PC-3 (cell line): ENCODE measurements around the gene TMEM158. TPM values are rescaled to one million over a fixed set of nuclear protein-coding genes. Genes with fewer than 3 reads are reported as not detected.

Source experiments
- ATAC-seq: fragments of 200-7000 bp; cut with Tn5 transposase; 2 replicates; pipeline ENCODE4 v1.9.1; 2020; ENCODE audit warnings: mild to moderate bottlenecking, moderate library complexity
- BruUV-seq: library from RNA; stranded (reverse); fragments of 400-500 nt; replicated peaks from 2 replicates; lab custom pipeline; 2021; lab: Mats Ljungman, UMichigan
- CTCF ChIA-PET: fragments of 300-600 bp; sonication (Branson Sonifier 250); formaldehyde crosslinking; loops from one replicate; lab custom pipeline; 2022; ENCODE audit warnings: antibody characterized with exemption; lab: Charles Lee
- POLR2A ChIA-PET: fragments of 300-600 bp; sonication (Branson Sonifier 250); formaldehyde crosslinking; loops from one replicate; lab custom pipeline; 2022; ENCODE audit warnings: antibody characterized with exemption; ENCODE audit not compliant: unreplicated experiment; lab: Charles Lee
- DNase-seq: peaks from one replicate; pipeline ENCODE4 v3.0.0-alpha.2; 2015
- H2AFZ ChIP-seq: fragments of 300-600 bp; sonication (generic); 2 replicates; pipeline ENCODE4 v1.6.0; 2016; ENCODE audit warnings: antibody characterized with exemption, low read length
- H3F3A ChIP-seq: fragments of 300-600 bp; sonication (generic); one replicate; pipeline ENCODE4 v1.6.0; 2017; ENCODE audit warnings: antibody characterized with exemption, low read length, control low read depth, mild to moderate bottlenecking; ENCODE audit not compliant: unreplicated experiment
- H3K27ac ChIP-seq: fragments of 300-600 bp; sonication (generic); 2 replicates; pipeline ENCODE4 v1.5.1; 2016; ENCODE audit warnings: mild to moderate bottlenecking, low read length
- H3K27me3 ChIP-seq: fragments of 300-600 bp; sonication (generic); 2 replicates; pipeline ENCODE4 v1.6.1; 2016; ENCODE audit warnings: low read length, mixed read lengths
- H3K36me3 ChIP-seq: fragments of 300-600 bp; sonication (generic); 2 replicates; pipeline ENCODE4 v1.6.1; 2016; ENCODE audit warnings: low read depth, mixed run types, low read length, mixed read lengths
- H3K4me1 ChIP-seq: fragments of 300-600 bp; sonication (generic); 2 replicates; pipeline ENCODE4 v1.5.1; 2016; ENCODE audit warnings: low read length; ENCODE audit not compliant: insufficient read depth
- H3K4me2 ChIP-seq: fragments of 300-600 bp; sonication (generic); 2 replicates; pipeline ENCODE4 v1.6.0; 2016; ENCODE audit warnings: low read length
- H3K4me3 ChIP-seq: fragments of 300-600 bp; sonication (generic); 2 replicates; pipeline ENCODE4 v1.5.1; 2016; ENCODE audit warnings: mild to moderate bottlenecking, low read length, mixed read lengths
- H3K79me2 ChIP-seq: fragments of 300-600 bp; sonication (generic); 2 replicates; pipeline ENCODE4 v1.6.1; 2017; ENCODE audit warnings: low read length, mixed read lengths
- H3K9ac ChIP-seq: fragments of 300-600 bp; sonication (generic); 2 replicates; pipeline ENCODE4 v1.6.0; 2016; ENCODE audit warnings: mild to moderate bottlenecking, low read length
- H3K9me2 ChIP-seq: fragments of 300-600 bp; sonication (generic); replicated peaks from 2 replicates; pipeline ENCODE4 v1.6.1; 2016; ENCODE audit warnings: mixed run types, low read length, mixed read lengths
- H3K9me3 ChIP-seq: fragments of 300-600 bp; sonication (generic); 2 replicates; pipeline ENCODE4 v1.6.1; 2016; ENCODE audit warnings: low read length, mixed read lengths
- H4K20me1 ChIP-seq: fragments of 300-600 bp; sonication (generic); 2 replicates; pipeline ENCODE4 v1.6.1; 2016; ENCODE audit warnings: low read length, mixed read lengths
- EZH2 ChIP-seq: fragments of 300-600 bp; sonication (generic); IDR thresholded peaks from one replicate; pipeline ENCODE4 v1.6.1; 2017; ENCODE audit warnings: antibody characterized with exemption, mild to moderate bottlenecking, low read length; ENCODE audit not compliant: unreplicated experiment
- EZH2phosphoT487 ChIP-seq: fragments of 300-600 bp; sonication (generic); IDR thresholded peaks from 2 replicates; pipeline ENCODE4 v1.6.1; 2018; ENCODE audit warnings: mild to moderate bottlenecking, antibody characterized with exemption, low read length, borderline replicate concordance
- intact Hi-C: fragments of 100-400 bp; cut with micrococcal nuclease; formaldehyde crosslinking; loops from 2 replicates; pipeline ENCODE4 v1.9.0; 2023
- total RNA-seq: library from RNA; depleted of rRNA; stranded (reverse); fragments of >200 nt; gene quantifications from 2 replicates; pipeline ENCODE4 v1.2.3, GENCODE V29; 2014
- TF ChIP-seq, protein P1 (sequence below): fragments of 300-600 bp; sonication (generic); conservative IDR thresholded peaks from 2 replicates; pipeline ENCODE4 v1.5.1; 2017; ENCODE audit warnings: antibody characterized with exemption, low read depth, mild to moderate bottlenecking, low read length

TMEM158 gene
- total RNA-seq, 1 experiment from 2014 or later: 82.9 TPM

DNA sequence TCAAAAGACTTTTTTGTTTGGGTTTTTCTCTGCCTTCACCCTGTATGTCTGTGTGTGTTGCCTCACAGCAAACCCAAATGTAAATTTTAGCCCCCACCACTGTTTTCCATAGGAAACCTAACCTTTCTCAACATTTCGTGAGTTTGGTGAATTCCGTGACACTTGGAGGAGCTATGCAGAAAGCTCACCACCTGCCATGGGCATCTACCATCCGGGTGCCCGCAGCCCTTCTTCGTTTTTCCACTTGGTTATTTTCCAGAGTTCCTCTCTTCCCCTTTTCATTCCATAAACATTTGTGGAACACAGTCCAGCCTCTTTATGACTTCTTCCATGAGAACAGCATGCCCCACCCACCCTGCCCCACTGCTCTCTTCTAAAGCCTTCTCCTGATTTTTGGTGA, 31.3 kb downstream of the TMEM158 start:
- no peak for DNase-seq
- Histone ChIP-seq H3K4me1 (peaks cover 14% of the 10 kb centered on the region), H2AFZ (no peak overlapping the region), H3K9ac (no peak overlapping the region), H3K4me3 (no peak overlapping the region), H3K9me2 (no peaks in the 10 kb centered on the region), H3K27me3 (no peaks in the 10 kb centered on the region), H4K20me1 (no peaks in the 10 kb centered on the region), H3K79me2 (no peaks in the 10 kb centered on the region), H3K9me3 (no peaks in the 10 kb centered on the region), H3F3A (peaks cover 6% of the 10 kb centered on the region), H3K36me3 (no peaks in the 10 kb centered on the region), H3K27ac (no peak overlapping the region), H3K4me2 (no peak overlapping the region)
- POLR2A ChIA-PET: no interaction called here
- no TSS peak for BruUV-seq
- intact Hi-C loops: no loop called here
- CTCF ChIA-PET: no interaction called here
- no peak for ATAC-seq
- TF ChIP-seq EZH2phosphoT487 (no peak), EZH2 (no peak)
- TF ChIP-seq, protein P1, sequence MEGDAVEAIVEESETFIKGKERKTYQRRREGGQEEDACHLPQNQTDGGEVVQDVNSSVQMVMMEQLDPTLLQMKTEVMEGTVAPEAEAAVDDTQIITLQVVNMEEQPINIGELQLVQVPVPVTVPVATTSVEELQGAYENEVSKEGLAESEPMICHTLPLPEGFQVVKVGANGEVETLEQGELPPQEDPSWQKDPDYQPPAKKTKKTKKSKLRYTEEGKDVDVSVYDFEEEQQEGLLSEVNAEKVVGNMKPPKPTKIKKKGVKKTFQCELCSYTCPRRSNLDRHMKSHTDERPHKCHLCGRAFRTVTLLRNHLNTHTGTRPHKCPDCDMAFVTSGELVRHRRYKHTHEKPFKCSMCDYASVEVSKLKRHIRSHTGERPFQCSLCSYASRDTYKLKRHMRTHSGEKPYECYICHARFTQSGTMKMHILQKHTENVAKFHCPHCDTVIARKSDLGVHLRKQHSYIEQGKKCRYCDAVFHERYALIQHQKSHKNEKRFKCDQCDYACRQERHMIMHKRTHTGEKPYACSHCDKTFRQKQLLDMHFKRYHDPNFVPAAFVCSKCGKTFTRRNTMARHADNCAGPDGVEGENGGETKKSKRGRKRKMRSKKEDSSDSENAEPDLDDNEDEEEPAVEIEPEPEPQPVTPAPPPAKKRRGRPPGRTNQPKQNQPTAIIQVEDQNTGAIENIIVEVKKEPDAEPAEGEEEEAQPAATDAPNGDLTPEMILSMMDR: no peak

DNA sequence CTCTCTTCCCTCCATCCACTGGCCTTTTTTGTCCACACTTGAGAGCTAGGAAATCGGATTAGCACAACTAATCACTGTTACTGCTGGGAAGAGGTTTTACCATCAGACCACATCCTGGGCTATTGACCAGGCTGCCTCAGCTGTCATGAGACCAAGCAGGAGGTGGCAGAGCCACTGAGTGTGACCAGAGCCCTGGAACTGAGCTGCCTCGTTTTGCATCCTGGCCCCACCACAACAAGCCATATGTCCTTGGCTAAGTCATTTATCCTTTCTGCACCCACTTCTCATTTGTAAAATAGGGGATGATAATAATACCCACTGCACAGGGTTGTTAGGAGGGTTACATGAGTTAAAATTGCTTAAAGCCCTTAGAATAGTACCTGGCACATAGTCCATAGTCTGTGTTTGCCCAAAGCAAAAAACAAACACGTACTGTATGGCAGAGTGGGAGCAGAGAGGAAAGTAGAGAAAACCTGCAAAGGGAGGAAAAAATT, 34.1 kb downstream of the TMEM158 start:
- Histone ChIP-seq H3K9ac (no peak overlapping the region), H3K27me3 (no peaks in the 10 kb centered on the region), H3K79me2 (no peaks in the 10 kb centered on the region), H3K4me1 (peaks cover 3% of the 10 kb centered on the region; the same call in 1 of the 2 replicates), H3K4me3 (no peak overlapping the region), H2AFZ (no peak overlapping the region), H3K4me2 (no peak overlapping the region), H3K27ac (no peak overlapping the region), H3K36me3 (no peaks in the 10 kb centered on the region), H3K9me3 (no peaks in the 10 kb centered on the region), H4K20me1 (no peaks in the 10 kb centered on the region), H3F3A (no peaks in the 10 kb centered on the region), H3K9me2 (no peaks in the 10 kb centered on the region)
- intact Hi-C loops: no loop called here
- ChIA-PET CTCF (no interaction called here), POLR2A (no interaction called here)
- no TSS peak for BruUV-seq
- TF ChIP-seq EZH2phosphoT487 (no peak), EZH2 (no peak)
- TF ChIP-seq, protein P1: no peak
- ATAC-seq: 0 out of 2 replicates have a peak, but pooled peaks have one; percentile 29
- DNase-seq: no peak

DNA sequence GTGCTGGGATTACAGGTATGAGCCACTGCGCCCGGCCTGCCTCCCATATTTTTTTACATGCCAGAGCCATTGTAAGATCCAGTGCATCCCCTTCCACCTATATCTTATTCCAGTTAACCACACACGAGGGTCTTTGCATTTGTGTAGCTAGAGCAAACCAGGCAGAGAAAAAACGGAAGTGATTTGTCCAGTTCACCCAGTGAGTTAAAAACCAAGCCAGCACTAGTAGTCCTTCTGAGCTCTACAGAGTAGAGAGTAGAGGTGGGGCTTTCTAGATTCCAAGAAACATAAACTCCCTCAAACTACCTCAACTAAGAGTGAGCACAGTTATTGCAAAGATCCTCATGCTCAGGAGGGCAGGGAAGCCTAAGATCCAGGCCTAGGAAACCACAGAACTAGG, 34.7 kb downstream of the TMEM158 start:
- Histone ChIP-seq H3K4me3 (no peak overlapping the region), H3K9me2 (no peaks in the 10 kb centered on the region), H3K36me3 (no peaks in the 10 kb centered on the region), H3F3A (no peaks in the 10 kb centered on the region), H3K27ac (no peak overlapping the region), H3K4me1 (peaks cover 3% of the 10 kb centered on the region; the same call in 1 of the 2 replicates), H4K20me1 (no peaks in the 10 kb centered on the region), H3K4me2 (no peak overlapping the region), H3K9ac (no peak overlapping the region), H3K27me3 (no peaks in the 10 kb centered on the region), H2AFZ (no peak overlapping the region), H3K9me3 (no peaks in the 10 kb centered on the region), H3K79me2 (no peaks in the 10 kb centered on the region)
- TF ChIP-seq, protein P1: no peak
- TF ChIP-seq EZH2 (no peak), EZH2phosphoT487 (no peak)
- DNase-seq: no peak
- CTCF ChIA-PET: no interaction called here
- POLR2A ChIA-PET: no interaction called here
- intact Hi-C loops: no loop called here
- no peak for ATAC-seq
- no TSS peak for BruUV-seq
